ENCODE measurements around the gene CAMKMT. TPM values are rescaled to one million over a fixed set of nuclear protein-coding genes. Genes with fewer than 3 reads are reported as not detected.

The CAMKMT gene
- total RNA-seq, 4 donors from 2014 or later: 4.5 to 57.9 (median 15.4) TPM

DNA sequence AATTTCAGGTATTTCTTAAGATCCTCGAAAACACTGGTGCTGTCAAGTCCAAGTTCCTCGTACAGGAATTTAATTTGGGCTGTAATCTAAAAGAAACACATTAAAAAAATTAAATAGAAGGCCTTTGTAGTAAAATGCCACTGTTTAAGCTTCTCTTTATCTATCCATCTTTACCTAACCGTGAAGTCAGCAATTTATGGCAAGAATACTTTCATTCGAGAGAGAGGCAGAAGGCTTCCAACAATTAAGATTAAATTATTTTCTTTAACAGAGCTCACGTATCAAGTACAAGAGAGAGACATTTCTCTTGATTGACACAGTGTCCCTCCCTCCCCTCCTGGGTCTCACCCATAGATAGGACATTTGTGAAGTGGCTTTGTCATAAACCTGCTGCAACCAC is 40.4 kb upstream of the CAMKMT start:
- 91 to 92% methylated on average over 5 of the region's 5 CpGs for WGBS, 2 donors (ENCODE audit: low coverage in 1 of 2)
- Histone ChIP-seq H3K4me3 (no peak overlapping the region), H3K4me1 (no peaks in the 10 kb centered on the region), H3K27ac (no peak overlapping the region), H3K9me3 (no peaks in the 10 kb centered on the region), H3K27me3 (no peaks in the 10 kb centered on the region), H3K36me3 (peaks cover 0 to 73% (median 27%) of the 10 kb centered on the region in 4 donors)
- no peak for TF ChIP-seq POLR2A (IDR thresholded peaks at IDR 0.05)
- TF ChIP-seq POLR2AphosphoS5 (IDR thresholded peaks at IDR 0.05): no peak
- DNase-seq: no peak
- in situ Hi-C loops (cut with MboI; ENCODE audit: low pct_ligation_motif_present in 1 of 4, low pct_unique_long_range_greater_than_20kb in 1 of 4, low sequenced_read_pairs in 3 of 4): no loop called here
- intact Hi-C loops (cut with DNase I; ENCODE audit: low total_unique reads): no loop called here

DNA sequence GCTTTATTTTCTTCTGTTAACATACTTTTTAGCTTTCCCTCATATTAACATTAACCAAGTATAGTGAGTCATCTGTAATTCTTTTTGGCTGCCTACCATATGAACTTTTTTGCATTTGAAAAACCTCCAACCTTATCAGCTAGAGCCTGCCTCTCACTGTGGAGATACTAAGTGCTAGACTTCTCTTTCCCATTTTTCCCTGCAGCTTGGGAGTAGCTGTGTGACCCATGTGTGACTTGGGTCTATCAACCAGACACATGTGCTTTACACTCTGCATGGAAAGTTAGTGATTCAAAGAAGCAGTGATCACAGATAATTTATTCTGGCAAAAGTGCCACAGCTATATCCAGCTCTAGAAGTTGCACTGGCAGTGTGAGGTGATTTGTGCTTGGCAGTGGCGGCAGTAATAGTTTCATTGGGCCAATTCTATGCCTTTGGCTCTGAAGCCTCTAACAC is 36.7 kb upstream of the CAMKMT start:
- Histone ChIP-seq H3K27me3 (no peaks in the 10 kb centered on the region), H3K4me3 (no peak overlapping the region), H3K27ac (no peak overlapping the region), H3K4me1 (no peaks in the 10 kb centered on the region), H3K36me3 (peaks cover 0 to 65% (median 34%) of the 10 kb centered on the region in 4 donors), H3K9me3 (no peaks in the 10 kb centered on the region)
- in situ Hi-C loops (cut with MboI; ENCODE audit: low pct_ligation_motif_present in 1 of 4, low pct_unique_long_range_greater_than_20kb in 1 of 4, low sequenced_read_pairs in 3 of 4): no loop called here
- intact Hi-C loops (cut with DNase I; ENCODE audit: low total_unique reads): no loop called here
- DNase-seq: no peak
- 89% methylated on average over 1 of the region's 1 CpG; no CpG with 5 or more reads in 1 of the 2 donors for whole genome bisulfite sequencing, 2 donors (ENCODE audit: low coverage in 1 of 2)
- TF ChIP-seq, protein P1, sequence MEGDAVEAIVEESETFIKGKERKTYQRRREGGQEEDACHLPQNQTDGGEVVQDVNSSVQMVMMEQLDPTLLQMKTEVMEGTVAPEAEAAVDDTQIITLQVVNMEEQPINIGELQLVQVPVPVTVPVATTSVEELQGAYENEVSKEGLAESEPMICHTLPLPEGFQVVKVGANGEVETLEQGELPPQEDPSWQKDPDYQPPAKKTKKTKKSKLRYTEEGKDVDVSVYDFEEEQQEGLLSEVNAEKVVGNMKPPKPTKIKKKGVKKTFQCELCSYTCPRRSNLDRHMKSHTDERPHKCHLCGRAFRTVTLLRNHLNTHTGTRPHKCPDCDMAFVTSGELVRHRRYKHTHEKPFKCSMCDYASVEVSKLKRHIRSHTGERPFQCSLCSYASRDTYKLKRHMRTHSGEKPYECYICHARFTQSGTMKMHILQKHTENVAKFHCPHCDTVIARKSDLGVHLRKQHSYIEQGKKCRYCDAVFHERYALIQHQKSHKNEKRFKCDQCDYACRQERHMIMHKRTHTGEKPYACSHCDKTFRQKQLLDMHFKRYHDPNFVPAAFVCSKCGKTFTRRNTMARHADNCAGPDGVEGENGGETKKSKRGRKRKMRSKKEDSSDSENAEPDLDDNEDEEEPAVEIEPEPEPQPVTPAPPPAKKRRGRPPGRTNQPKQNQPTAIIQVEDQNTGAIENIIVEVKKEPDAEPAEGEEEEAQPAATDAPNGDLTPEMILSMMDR (IDR thresholded peaks at IDR 0.05): no peak
- no peak for TF ChIP-seq EP300 (IDR thresholded peaks at IDR 0.05; ENCODE audit: low read depth)
- no peak for TF ChIP-seq POLR2AphosphoS5 (IDR thresholded peaks at IDR 0.05)
- no peak for TF ChIP-seq POLR2A (IDR thresholded peaks at IDR 0.05)

DNA sequence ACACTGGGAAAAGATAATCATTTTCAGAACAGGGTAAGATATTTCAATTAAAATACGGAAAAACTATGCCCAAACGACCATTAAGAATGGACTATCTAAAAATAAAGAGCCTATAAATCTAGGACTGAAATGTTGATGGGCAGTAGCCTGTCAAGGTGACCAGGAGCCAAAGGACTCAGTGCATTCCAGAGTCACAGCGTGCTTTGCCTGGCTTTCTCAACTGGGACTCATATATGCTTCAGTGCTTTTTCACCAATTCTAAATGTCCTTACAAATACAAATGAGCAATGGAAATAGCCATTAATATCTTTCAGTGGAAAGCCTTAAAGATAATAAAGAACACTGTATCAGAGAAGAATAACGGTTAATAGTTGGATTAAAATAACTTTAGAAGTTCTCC is 35.9 kb upstream of the CAMKMT start:
- H3K36me3 ChIP-seq: peaks cover 0 to 59% (median 30%) of the 10 kb centered on the region in 4 donors
- no peak for TF ChIP-seq POLR2A (IDR thresholded peaks at IDR 0.05)
- TF ChIP-seq EP300 (IDR thresholded peaks at IDR 0.05; ENCODE audit: low read depth): no peak
- TF ChIP-seq, protein P1 (IDR thresholded peaks at IDR 0.05): no peak
- TF ChIP-seq POLR2AphosphoS5 (IDR thresholded peaks at IDR 0.05): no peak

DNA sequence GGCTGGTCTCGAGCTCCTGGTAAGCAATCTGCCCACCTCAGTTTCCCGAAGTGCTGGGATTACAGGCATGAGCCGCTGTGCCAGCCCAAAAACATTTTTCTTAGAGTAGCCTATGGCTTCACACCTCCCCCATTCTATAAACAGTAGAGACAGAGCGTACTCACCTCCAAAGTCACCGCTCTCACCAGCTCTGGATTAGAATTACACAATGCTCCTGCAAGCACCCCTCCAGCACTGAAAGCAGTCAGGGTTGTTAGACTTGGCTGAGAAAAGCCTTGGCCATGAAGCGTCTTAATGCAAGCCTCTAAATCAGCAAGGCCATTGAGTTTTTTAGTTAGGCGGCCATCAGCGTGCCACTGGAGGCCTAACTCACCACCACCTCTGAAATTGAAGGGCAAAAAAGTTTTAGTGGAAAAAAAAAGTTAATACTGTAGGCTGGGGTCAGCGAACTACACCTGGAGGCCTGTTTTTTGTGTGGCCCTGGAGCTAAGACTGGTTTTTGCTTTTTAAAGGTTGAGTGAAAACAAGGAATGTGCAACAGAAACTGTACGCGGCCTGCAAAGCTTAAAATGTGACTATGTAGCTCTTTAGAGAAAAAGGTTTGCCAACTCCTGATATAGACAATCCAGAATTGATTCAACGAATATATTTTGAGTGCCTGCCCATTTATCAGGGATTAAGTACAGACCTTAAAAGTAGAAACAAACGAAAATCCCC is 35.0 kb upstream of the CAMKMT start:
- TF ChIP-seq, protein P1 (IDR thresholded peaks at IDR 0.05): no peak
- TF ChIP-seq POLR2A (IDR thresholded peaks at IDR 0.05) (no peak), EP300 (IDR thresholded peaks at IDR 0.05; ENCODE audit: low read depth) (no peak), POLR2AphosphoS5 (IDR thresholded peaks at IDR 0.05) (no peak)

More for the DNA sequence above, 35.9 kb upstream of the CAMKMT start:
- Histone ChIP-seq H3K27ac (no peak overlapping the region), H3K4me1 (no peaks in the 10 kb centered on the region), H3K4me3 (no peak overlapping the region), H3K27me3 (no peaks in the 10 kb centered on the region), H3K9me3 (no peaks in the 10 kb centered on the region)
- WGBS, 2 donors (ENCODE audit: low coverage in 1 of 2): 88% methylated on average over 4 of the region's 4 CpGs
- intact Hi-C loops (cut with DNase I; ENCODE audit: low total_unique reads) (no loop called here), in situ Hi-C loops (cut with MboI; ENCODE audit: low pct_ligation_motif_present in 1 of 4, low pct_unique_long_range_greater_than_20kb in 1 of 4, low sequenced_read_pairs in 3 of 4) (no loop called here)
- DNase-seq: no peak

More for the DNA sequence above, 35.0 kb upstream of the CAMKMT start:
- intact Hi-C loops (cut with DNase I; ENCODE audit: low total_unique reads) (no loop called here), in situ Hi-C loops (cut with MboI; ENCODE audit: low pct_ligation_motif_present in 1 of 4, low pct_unique_long_range_greater_than_20kb in 1 of 4, low sequenced_read_pairs in 3 of 4) (no loop called here)
- Histone ChIP-seq H3K27me3 (no peaks in the 10 kb centered on the region), H3K36me3 (peaks cover 0 to 59% (median 26%) of the 10 kb centered on the region in 4 donors), H3K9me3 (no peaks in the 10 kb centered on the region), H3K27ac (no peak overlapping the region), H3K4me3 (no peak overlapping the region), H3K4me1 (no peaks in the 10 kb centered on the region)
- DNase-seq: no peak
- 89 to 96% methylated on average over 6 to 13 of the region's 13 CpGs for WGBS, 2 donors (ENCODE audit: low coverage in 1 of 2)

All from transverse colon (tissue), 4 donors.